Lung (tissue), 12 donors: Measurements from ENCODE around the gene DISC1. TPM values are rescaled to one million over a fixed set of nuclear protein-coding genes. Genes with fewer than 3 reads are reported as not detected.

Experiments used
- ATAC-seq: fragments of 200-7000 bp; cut with Tn5 transposase; one replicate; pipeline ENCODE4 v1.9.1; 2020; ENCODE audit warnings: moderate number of reproducible peaks; ENCODE audit not compliant: insufficient read depth, low FRiP score
- DNase-seq, 3 donors: peaks; one replicate each; pipeline ENCODE4 v3.0.0-alpha.2; 2013 to 2017
- H3K27ac ChIP-seq, 2 donors: one replicate each; pipeline ENCODE4 v1.5.1; 2013; ENCODE audit warnings: mild to moderate bottlenecking in 2 of 2, moderate library complexity in 2 of 2, control low read depth in 1 of 2, inconsistent platforms in 1 of 2, low read depth in 1 of 2, low read length in 1 of 2
- H3K27me3 ChIP-seq, 3 donors: one replicate each; pipeline ENCODE4 v1.5.1; 2013; ENCODE audit warnings: low read length in 2 of 3; ENCODE audit not compliant: control insufficient read depth in 3 of 3, insufficient read depth in 3 of 3
- H3K36me3 ChIP-seq, 4 donors: one replicate each; pipeline ENCODE4 v1.5.1; 2013; ENCODE audit warnings: low read length in 4 of 4, mild to moderate bottlenecking in 1 of 4, moderate library complexity in 1 of 4; ENCODE audit not compliant: control insufficient read depth in 4 of 4, insufficient read depth in 4 of 4
- H3K4me1 ChIP-seq, 5 donors: one replicate each; pipeline ENCODE4 v1.5.1; 2013; ENCODE audit warnings: low read length in 5 of 5, mild to moderate bottlenecking in 2 of 5, moderate library complexity in 1 of 5; ENCODE audit not compliant: control insufficient read depth in 5 of 5, insufficient read depth in 5 of 5
- H3K4me3 ChIP-seq: one replicate; pipeline ENCODE4 v1.5.1; 2013; ENCODE audit warnings: mild to moderate bottlenecking, control low read depth, moderate library complexity
- H3K9ac ChIP-seq, 2 donors: one replicate each; pipeline ENCODE4 v1.5.1; 2013; ENCODE audit warnings: low read length in 2 of 2, control low read depth in 1 of 2; ENCODE audit not compliant: insufficient read depth in 1 of 2
- H3K9me3 ChIP-seq, 4 donors: one replicate each; pipeline ENCODE4 v1.5.1; 2013; ENCODE audit warnings: low read length in 3 of 4, mild to moderate bottlenecking in 1 of 4, moderate library complexity in 1 of 4; ENCODE audit not compliant: control insufficient read depth in 4 of 4, insufficient read depth in 3 of 4
- CTCF ChIP-seq: IDR thresholded peaks from 2 replicates; pipeline ENCODE4 v1.5.1; 2012; ENCODE audit warnings: mild to moderate bottlenecking; ENCODE audit errors: control extremely low read depth, extremely low read depth
- whole genome bisulfite sequencing, 2 donors: extraction: QIAGEN DNeasy Blood & Tissue Kit; methylation state at CpG; one replicate each; pipeline ENCODE4 v1.1.7; 2013; 5-methylcytosine and 5-hydroxymethylcytosine counted together
- polyA plus RNA-seq, 2 donors: library from polyadenylated mRNA; stranded (reverse); fragments of 200-250 nt; gene quantifications; one replicate each; pipeline ENCODE4 v1.2.1, GENCODE V29; 2013
- total RNA-seq, 2 donors: library from RNA; depleted of rRNA in 1 of 2; stranded (reverse); fragments of >200 nt in 1 of 2; gene quantifications; one replicate each; pipeline ENCODE4 v1.2.1, GENCODE V29; 2014 to 2021
- donor health status: control.
- donor health status: control.
- donor health status: Bipolar disorder and iron deficiency.
- donor health status: healthy.
- donor health status: DM: yes; HTN: yes; CAD: no.

Gene DISC1
- total and polyA plus RNA-seq, 4 donors = 0.98 to 32.9 (median 6.1) TPM

DNA sequence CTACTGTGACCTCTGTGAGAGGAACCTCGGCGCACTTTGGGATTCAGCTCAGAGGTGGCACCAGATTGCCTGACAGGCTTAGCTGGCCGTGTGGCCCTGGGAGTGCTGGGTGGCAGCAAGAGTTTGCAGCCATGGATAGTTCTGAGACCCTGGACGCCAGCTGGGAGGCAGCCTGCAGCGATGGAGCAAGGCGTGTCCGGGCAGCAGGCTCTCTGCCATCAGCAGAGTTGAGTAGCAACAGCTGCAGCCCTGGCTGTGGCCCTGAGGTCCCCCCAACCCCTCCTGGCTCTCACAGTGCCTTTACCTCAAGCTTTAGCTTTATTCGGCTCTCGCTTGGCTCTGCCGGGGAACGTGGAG lies 67.5 kb downstream of the DISC1 start:
- H3K36me3 ChIP-seq = peaks cover 0 to 6% (median 2%) of the 10 kb centered on the region in 4 donors
- H3K4me1 ChIP-seq = peaks cover 0 to 41% (median 23%) of the 10 kb centered on the region in 5 donors
- H3K9ac ChIP-seq = no peak overlapping the region
- ATAC-seq (no peak), DNase-seq (peak; percentile 81 to 92 (median 88))
- no peak overlapping the region for H3K27ac ChIP-seq
- TF ChIP-seq CTCF = no peak
- 81 to 82% methylated on average over 11 of the region's 11 CpGs for WGBS, 2 donors
- no peaks in the 10 kb centered on the region for H3K9me3 ChIP-seq
- H3K4me3 ChIP-seq = no peak overlapping the region
- no peaks in the 10 kb centered on the region for H3K27me3 ChIP-seq

DNA sequence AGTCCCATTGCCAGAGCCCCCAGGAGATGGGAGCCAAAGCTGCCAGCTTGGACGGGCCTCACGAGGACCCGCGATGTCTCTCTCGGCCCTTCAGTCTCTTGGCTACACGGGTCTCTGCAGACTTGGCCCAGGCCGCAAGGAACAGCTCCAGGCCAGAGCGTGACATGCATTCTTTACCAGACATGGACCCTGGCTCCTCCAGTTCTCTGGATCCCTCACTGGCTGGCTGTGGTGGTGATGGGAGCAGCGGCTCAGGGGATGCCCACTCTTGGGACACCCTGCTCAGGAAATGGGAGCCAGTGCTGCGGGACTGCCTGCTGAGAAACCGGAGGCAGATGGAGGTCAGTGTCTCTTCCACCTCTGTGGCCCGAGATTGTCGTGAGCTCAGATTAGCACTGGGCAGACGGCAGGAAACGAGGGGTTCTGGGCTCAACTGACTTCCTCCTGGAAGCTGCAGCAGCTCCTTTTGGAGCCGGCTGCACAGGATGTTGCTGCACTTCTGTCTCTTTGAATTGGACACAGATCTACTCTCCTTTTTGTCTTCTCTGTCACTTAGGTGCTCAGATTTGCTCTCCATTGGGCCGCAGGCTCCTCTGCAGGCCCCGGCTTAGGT lies 68.0 kb downstream of the DISC1 start:
- no peak for ATAC-seq
- peak in 2 of 3 donors; percentile 32 to 55 for DNase-seq
- WGBS, 2 donors = 42 to 62% methylated on average over 18 of the region's 18 CpGs
- Histone ChIP-seq H3K4me3 (no peak overlapping the region), H3K27me3 (no peaks in the 10 kb centered on the region), H3K4me1 (peaks cover 0 to 41% (median 23%) of the 10 kb centered on the region in 5 donors), H3K27ac (no peak overlapping the region), H3K9ac (no peak overlapping the region), H3K36me3 (peaks cover 0 to 6% (median 2%) of the 10 kb centered on the region in 4 donors), H3K9me3 (no peaks in the 10 kb centered on the region)
- TF ChIP-seq CTCF = no peak

DNA sequence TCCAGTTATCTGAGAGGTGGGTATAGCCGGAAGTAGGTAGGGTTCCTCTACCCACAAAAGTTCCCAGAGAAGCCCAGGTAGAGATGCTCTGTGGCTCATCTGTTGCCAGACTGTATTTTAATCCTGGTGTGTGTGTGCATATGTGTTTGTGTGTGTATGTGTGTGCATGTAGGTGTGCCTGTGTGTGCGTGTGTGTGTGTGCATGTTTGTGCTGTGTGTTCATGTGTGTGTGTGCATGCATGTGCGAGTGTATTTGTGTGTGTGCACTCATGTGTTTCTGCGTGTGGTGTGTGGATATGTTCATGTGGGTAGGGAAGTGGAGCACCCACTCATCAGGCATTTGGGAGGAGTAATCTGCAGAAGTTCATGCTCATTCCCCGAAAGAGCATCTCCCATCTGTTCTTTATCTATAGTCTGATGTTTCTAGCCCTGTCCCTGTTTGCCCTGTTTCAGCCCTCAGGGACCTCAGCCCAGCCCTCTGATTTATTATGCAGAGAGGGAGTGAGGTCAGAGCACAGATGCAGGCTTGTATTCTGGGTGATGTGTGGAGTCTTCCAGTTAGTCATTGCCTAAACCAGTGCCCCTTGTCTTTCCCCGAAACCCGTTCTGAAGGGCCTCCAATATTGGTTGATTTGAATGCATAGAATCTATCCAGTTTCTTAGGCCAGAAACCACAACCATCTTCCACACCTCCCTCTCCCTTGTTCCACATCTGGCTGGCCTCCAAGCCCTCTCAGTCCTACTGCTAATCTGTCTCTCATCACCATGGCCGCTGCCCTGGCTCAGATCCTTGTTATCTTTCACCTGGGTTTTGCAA lies 69.1 kb downstream of the DISC1 start:
- Histone ChIP-seq H3K4me3 (no peak overlapping the region), H3K27ac (no peak overlapping the region), H3K36me3 (peaks cover 0 to 6% (median 2%) of the 10 kb centered on the region in 4 donors), H3K27me3 (no peaks in the 10 kb centered on the region), H3K9ac (no peak overlapping the region), H3K9me3 (no peaks in the 10 kb centered on the region), H3K4me1 (peaks cover 0 to 43% (median 23%) of the 10 kb centered on the region in 5 donors)
- WGBS, 2 donors = 82 to 87% methylated on average over 8 of the region's 8 CpGs
- ATAC-seq (no peak), DNase-seq (no peak)
- no peak for TF ChIP-seq CTCF
